Activated T-cell treated with anti-CD3 and anti-CD28 coated beads, Interleukin-2, amount 50 U/mL, for 48 hours (primary cell): Measurements from ENCODE around the gene CARS2.
A peak's percentile ranks its signal among the peaks of the same experiment; 100 is the strongest.
"Not testable (repeated sequence)": the region's sequence is repeated elsewhere in the genome, so short reads cannot be mapped to it uniquely, and the experiment has no call there.

Experiments used
- DNase-seq, 2 experiments: peaks; one replicate each; pipeline ENCODE4 v3.0.0-alpha.2; 2020

Gene CARS2

GRCh38 chr13:110680852-110681251, 25.1 kb downstream of the CARS2 start:
- DNase-seq: peak; percentile 35 to 36

- DNase-seq: no peak
Measured at GRCh38 chr13:110677731-110678545, 28.0 kb downstream of the CARS2 start.

- peak; percentile 45 to 63 for DNase-seq
Measured at GRCh38 chr13:110676595-110677587, 29.0 kb downstream of the CARS2 start.

GRCh38 chr13:110669814-110670213, 36.1 kb downstream of the CARS2 start:
- DNase-seq: not testable (repeated sequence)

- no peak for DNase-seq
Measured at GRCh38 chr13:110669036-110669435, 36.9 kb downstream of the CARS2 start.

- no peak for DNase-seq
Measured at GRCh38 chr13:110666255-110666533, 39.7 kb downstream of the CARS2 start.

GRCh38 chr13:110665491-110666254, 40.2 kb downstream of the CARS2 start:
- no peak for DNase-seq

- DNase-seq: no peak
Measured at GRCh38 chr13:110664673-110665072, 41.2 kb downstream of the CARS2 start.

- no peak for DNase-seq
Measured at GRCh38 chr13:110664041-110664440, 41.9 kb downstream of the CARS2 start.

- no peak for DNase-seq
Measured at GRCh38 chr13:110663491-110663890, 42.4 kb downstream of the CARS2 start.

GRCh38 chr13:110662777-110663443, 43.0 kb downstream of the CARS2 start:
- no peak for DNase-seq

- DNase-seq: no peak
Measured at GRCh38 chr13:110662091-110662490, 43.8 kb downstream of the CARS2 start.

- DNase-seq: no peak
Measured at GRCh38 chr13:110661256-110661655, 44.7 kb downstream of the CARS2 start.

GRCh38 chr13:110658218-110658911, 47.6 kb downstream of the CARS2 start:
- not testable (repeated sequence) for DNase-seq

- no peak for DNase-seq
Measured at GRCh38 chr13:110657196-110657595, 48.7 kb downstream of the CARS2 start.

GRCh38 chr13:110653851-110654250, 52.1 kb downstream of the CARS2 start:
- no peak for DNase-seq

GRCh38 chr13:110653271-110653670, 52.6 kb downstream of the CARS2 start:
- no peak for DNase-seq

GRCh38 chr13:110652764-110653163, 53.2 kb downstream of the CARS2 start:
- peak in 1 of 2 experiments; percentile 12 for DNase-seq

- no peak for DNase-seq
Measured at GRCh38 chr13:110652231-110652730, 53.6 kb downstream of the CARS2 start.

- DNase-seq: no peak
Measured at GRCh38 chr13:110651726-110652230, 54.1 kb downstream of the CARS2 start.

GRCh38 chr13:110651271-110651670, 54.6 kb downstream of the CARS2 start:
- no peak for DNase-seq
